GM10847 (cell line): ENCODE results near the gene AP3M1.

Experiments used
- POLR2A ChIP-seq: IDR thresholded peaks from 2 replicates; pipeline ENCODE4 v1.6.1; 2011; ENCODE audit not compliant: insufficient read length; ENCODE audit errors: extremely low read depth

The AP3M1 gene

DNA sequence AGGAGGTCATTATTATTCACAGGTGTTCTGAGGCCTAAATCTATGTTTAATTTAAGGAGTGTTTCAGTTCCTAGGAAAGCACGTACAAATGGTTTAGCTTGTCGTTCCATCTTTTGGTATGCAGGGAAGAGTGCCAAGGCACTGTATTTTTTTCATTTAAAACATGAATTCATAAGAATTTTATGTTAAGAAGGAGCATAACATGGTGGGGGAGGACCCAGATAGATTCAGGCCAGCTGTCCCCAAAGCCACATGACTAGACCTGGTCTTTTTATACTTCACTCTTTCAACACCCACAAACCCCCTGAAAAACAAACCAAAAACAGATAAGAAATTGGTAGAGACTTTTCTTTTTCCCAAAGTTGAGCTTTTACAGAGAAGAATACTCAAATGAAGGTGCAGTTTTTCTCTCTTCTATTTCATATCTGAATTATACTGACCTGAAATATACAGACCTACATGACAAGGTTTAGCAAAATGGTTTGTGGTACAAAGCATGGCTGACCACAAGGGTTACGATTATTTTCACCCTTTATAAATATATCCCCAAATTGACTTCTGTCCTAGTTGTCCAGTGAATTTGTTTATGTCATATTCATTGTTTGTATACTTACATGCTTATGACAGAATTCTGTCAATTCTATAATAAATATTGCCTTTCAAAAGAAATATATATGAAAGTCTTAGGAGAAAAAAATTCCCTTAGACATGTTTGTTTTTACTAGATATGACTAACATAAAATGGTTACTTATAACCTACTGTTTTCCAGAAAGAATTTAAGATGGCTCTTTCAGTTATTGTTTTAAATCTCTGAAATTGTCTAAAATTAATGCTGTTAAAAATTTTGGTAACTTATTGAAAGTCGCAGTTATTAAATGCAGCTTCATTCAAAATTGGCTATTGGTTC is 71.3 kb downstream of the AP3M1 start:
- TF ChIP-seq POLR2A: no peak

DNA sequence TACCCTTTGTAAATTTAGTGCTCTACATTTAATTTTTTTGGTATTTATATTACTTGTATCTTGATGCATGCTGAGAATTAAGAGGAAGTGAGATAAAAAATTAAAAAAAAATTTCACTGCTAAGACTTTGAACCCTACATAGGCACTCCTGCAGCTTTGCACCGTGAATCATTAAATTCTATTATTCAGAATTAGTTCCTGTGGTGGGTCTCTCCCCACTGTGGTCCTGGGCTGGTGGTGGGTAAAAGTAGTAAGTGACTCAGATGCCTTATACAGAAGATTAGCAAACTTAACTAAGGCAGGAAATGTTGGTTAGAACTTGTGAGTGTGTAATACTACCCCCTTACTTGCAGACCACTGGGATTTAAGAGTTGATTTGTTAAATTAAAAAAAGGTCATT is 72.6 kb downstream of the AP3M1 start:
- no peak for TF ChIP-seq POLR2A

DNA sequence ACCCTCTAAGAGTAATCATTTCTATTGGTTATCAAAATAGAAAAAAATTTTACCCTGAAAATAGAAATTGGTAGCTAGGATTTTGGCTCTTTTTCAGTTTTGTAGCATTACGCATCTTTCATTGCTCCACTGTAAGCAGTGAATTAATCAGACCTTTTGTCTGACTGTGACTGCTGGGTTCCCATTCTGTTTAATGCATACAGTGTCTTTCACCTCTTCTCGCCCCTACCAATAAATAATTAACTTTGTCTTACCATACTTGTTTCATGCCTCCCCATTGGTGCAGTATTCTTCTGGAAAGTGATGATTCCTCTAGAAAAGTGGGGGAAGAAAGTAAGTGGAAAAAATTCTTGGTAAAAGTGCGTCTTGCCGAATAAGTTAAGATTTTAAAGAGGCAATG is 73.2 kb downstream of the AP3M1 start:
- TF ChIP-seq POLR2A: no peak

DNA sequence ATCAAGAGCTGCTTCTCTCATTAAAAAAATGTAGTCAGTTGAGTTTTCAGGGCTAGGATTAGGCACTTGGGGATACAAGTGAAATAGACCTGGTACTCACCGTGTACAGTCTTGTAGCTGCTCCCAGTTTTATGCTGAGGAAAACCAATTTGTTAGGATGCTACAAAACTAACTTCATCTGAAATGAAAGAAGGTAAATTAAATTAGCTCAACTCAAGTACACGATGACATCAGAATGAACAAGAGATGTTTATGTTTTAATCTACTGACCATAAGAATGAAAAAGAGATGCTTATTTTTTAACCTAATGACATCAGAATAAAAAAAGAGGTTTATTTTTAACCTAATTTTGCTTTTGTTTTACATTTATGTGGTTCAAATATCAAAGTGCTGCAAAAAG is 73.7 kb downstream of the AP3M1 start:
- no peak for TF ChIP-seq POLR2A

DNA sequence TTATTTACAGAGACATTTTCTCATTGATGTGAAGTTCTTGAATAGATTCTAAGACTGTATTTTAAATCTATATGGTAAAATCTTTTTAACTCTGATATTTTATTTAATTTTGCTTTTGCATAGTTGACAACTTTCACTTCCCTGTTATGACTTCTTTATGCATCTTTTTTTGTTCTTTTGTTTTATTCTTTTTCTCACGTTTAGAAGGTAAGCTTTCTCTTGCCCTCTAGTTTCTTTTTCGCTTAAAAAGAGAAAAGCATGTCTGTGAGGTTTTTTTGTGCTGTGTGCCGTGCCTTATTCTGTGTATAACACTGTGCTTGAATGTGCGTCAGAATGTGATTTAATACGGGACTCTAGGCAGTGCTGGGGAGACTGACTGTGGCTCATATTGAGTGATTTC is 74.7 kb downstream of the AP3M1 start:
- no peak for TF ChIP-seq POLR2A

DNA sequence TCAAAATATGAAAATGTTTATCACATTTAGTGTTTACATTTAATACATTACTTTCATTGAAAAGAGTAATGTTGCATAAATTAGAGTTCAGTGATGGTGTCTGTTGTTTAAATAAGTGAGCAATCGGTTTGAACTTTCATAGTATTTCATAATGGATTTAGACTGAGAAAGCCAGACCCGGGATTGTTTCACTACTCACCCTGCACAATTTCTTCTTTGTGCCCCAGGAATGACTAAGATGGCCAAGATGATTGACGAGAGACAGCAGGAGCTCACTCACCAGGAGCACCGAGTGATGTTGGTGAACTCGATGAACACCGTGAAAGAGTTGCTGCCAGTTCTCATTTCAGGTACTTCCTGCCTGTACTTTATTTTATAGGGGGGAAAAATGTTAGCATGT is 78.1 kb downstream of the AP3M1 start:
- TF ChIP-seq POLR2A: no peak

DNA sequence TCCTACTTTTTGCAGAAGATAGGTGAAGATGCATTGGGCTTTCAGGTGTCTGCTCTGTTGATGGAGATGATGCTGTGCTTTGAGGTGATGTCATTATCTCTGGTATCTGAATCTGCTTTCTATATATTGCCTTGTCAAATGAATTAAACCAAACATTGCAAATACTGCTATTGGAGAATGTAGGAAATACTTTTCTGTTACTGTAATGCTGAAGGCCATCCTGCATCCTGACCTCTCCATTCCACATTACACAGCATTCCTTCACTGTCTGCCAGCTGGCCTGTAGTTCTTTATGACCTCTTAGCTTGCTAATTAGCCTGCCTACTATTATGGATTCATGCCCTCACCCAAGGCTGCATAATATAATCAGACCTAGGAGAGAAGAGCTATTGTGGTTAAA is 79.5 kb downstream of the AP3M1 start:
- no peak for TF ChIP-seq POLR2A
